NK-92 treated with Interleukin-12 subunit alpha and Interleukin-12 subunit beta, amount 100 ng/mL, for 24 hours (cell line): ENCODE data around the gene REEP1.

ENCODE experiments used
- DNase-seq: peaks from one replicate; lab custom pipeline; 2025; lab: John Stamatoyannopoulos, UW

The REEP1 gene

DNA sequence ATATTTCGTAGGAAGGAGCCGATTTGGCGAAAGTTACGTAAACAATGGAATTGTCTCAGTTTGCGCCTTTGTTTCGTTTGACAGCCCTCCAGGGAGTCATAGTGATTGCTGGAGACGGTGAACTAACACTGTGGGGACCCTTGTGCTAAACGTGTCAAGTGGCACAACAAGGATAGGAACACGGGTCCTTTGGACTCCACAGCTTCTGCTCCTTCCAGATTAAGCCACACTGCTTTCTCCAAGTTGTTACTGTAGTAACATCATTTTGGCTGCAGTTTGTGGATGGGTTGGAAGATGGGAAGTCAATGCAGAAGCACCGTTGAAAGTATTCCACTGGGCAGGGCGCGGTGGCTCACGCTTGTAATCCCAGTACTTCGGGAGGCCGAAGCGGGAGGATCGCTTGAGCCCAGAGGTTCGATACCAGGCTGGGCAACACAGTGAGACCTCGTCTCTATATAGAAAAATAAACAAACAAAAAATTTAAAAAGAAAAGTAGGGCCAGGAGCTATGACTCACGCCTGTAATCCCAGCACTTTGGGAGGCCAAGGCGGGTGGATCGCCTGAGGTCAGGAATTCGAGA is 141.5 kb downstream of the REEP1 start:
- no peak for DNase-seq

DNA sequence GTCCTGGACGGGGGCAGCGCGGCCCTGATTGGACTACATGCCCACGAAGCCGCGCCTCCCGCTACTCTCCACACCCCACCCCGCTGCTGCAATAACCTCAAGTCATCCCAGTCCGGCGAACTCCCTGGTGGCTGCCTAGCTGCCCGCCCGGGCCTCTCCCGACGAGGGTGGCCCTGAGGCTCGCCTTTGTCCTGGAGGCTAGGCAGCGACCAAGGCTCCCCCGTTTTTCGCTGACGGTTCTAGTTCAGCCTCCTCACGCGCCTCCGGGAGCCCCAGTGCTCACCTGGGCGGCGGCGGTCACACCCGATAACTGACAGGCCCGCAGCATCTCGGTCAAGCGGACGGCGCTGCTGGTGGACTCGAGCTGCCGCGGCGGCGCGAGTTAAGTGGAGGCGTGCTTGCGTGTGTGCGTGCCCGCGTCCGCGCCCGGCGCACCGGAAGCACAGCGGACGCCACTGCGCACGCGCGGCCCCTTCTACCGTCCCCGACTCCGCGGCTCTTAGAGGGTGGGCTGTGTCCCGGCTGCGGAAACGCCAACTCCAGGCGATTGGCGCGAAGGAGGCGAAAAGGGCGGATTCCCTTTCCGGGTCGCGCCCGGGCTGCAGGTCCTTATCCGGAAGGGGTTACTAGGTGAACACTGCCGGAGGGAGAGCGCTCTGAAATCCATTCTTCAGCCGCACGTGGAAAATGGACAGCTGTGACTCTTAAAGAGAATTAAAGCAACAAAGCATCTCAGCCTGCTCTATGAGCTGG is 142.2 kb downstream of the REEP1 start, which contains the start of gene IMMT:
Gene IMMT, minus strand, starts transcription at position 408 of the 753 bp plus-strand sequence. Its CDS starts 80 bp downstream, at position 328.
- DNase-seq: peak; percentile 95

DNA sequence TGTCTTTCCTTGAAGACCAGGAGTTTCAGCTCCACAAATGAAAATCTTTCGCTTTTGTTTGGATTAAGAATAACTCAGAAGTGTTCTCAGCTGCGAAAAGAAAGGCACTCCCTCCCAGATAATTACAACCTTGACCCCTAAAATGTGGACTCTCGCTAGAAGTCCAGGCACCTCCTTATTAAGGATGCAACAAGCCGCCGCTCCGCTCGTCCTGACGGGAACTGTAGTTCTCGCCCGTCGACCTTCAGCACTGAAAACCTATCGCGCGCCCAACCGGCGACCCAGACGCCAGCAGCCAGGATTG is 142.7 kb downstream of the REEP1 start:
- no peak for DNase-seq

DNA sequence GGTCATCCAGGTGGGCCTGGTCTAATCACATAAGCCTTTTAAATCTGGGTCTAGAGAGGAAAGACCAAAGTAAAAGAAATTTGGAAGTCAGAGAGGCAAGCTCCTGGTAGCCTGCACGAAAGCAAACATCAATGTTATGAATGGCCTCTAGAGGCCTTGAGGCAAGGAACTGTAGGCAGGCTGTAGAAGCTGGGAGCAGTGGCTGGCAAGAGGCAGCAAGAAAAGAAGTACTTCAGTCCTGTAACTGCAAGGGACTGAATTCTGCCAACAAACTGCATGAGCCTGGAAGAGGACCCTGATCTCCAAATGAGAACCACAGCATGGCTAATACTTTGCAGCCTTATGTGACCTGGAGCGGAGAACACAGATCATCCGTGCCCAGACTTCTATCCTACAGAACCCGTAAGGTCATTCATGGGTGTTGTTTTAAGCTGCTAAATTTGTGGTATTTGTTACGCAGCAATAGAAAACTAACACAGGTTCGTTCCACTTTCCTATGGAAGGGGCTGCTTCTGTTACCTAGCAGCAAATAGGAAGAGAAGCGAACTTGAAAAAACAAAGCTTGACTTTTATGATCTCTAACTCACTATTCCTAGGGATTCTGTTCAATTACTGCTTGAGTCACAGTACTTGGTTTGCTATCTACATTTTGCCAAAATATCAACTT is 143.4 kb downstream of the REEP1 start:
- DNase-seq: no peak

DNA sequence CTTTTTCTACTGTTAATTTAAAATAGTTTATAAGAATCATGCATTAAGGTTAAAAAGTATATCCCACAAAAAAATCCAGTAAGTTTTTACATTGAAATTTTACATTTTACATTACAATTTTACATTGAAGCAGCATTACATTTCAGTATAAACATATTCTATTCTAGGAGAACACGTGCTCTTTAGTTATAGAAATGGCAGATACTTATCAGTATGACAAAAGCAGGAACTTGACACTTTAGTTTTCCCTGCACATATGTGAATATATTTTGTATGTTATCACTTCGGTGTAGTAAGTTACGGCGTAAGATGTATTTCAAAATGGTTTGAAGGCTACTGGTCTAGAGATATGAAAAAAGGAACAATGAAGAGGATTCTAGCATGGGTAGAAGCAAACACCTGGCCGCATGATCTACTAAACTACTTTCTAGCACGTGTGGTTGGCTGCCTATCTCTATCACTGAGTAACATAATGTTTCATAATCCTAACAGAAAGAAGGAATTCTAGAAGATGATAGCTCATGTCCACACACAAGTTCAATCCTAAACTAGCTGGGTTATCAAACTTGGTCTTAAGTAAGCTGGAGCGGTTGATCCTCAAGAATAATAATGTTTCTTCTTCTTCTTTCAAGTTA is 147.5 kb downstream of the REEP1 start:
- DNase-seq: no peak

DNA sequence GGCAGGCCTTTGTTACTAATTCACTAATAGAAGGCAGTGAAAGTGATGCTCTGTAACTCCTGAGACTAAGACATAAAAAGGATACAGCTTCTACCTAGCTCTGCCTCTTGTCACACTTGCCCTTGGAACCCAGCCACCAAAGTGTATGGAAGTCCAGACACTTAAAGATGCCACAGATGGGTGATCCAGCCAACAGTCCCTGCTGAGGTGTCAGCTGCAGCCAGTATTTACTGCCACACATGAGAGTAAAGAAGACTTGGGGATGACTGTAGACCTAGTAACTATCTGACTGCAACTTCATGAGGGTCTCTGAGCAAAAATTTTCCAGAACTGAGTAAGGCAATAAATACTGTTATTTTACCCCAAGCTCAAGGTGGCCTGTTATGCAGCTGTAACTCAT is 151.0 kb downstream of the REEP1 start:
- DNase-seq: no peak

DNA sequence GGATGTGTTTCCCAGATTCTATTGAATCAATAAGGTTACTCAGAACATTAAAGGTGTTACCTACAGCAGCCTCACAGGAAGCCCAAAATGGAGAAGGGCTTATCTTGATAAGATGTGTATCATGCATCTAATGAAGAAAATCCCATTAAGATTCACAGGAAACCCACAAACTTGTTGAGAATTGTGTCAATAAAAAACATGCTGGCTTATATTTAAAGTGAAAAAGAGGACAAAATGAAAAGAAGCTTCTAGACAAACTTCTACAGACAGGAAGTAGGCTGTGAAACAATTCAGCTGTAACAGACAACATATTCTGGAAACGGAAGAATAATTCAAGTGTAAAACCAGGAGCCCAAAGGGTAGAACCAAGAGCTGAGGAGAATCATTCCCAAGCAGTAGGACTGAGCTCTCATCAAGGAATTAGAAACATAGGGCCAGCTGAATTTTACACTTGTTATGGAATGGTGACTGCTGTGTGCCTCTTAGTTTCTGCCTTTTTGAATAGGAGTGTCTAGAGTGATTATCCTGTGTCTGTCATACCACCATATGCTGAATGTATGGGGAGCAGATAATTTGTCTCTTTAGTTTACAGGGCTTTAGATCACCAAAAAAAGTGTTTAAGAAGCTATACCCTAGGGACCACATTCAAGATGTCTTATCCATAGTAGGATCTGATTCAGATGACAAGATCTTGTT is 151.8 kb downstream of the REEP1 start:
- no peak for DNase-seq

DNA sequence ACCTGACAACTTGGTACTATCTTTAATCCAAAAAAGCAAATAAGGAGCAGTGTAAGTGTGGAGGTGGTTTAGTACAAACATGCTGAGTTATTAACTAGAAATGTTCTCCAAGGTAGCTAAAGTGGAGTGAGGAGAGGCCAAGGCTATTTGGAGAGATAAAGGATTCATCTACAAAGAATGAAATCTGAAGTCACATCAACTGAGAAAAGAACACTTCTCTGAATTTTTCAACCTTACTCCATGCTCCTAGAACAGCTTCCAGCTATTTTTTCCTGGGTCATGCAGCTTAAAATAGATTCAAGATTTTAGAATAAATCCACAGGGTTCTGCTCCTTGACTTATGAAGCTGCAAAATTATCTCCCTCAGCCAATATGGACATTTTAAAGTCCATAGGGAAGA is 160.8 kb downstream of the REEP1 start:
- DNase-seq: no peak

DNA sequence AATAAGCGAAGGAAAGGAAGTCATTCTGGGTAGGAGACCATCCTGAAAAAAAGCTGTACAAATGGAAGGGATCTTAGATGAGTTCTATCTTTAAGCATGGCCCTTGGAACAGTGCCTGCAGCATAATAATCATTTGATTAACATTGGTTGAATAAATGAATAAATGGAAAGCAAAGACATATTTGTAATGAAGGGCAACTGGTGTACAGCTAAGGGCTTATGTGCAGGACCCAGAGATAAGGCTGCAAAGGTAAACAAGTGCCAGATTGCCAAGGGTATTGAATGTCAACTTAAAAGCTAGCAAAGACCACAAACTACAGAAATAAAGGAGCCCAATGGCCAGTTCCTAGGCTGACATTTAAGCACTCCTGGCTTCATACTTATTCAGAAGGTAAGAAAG is 161.6 kb downstream of the REEP1 start:
- DNase-seq: no peak

DNA sequence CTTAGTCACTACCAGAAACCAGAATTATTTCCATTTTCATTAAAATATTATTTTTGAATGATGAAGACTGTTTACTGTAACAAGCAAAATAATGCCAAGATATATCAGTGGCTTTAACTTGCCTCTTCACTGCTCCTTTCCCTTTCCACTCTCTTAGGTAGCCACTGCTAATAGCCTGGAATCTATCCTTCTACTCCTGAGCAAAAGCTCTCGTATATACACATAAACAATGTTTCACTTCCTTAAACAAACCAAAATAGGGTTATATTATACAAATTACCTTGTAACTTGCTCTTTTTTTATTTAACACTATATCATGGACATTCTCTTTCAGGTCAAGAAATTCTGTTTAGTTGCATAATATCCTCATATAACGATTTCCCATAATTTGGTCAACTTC is 163.0 kb downstream of the REEP1 start:
- no peak for DNase-seq

DNA sequence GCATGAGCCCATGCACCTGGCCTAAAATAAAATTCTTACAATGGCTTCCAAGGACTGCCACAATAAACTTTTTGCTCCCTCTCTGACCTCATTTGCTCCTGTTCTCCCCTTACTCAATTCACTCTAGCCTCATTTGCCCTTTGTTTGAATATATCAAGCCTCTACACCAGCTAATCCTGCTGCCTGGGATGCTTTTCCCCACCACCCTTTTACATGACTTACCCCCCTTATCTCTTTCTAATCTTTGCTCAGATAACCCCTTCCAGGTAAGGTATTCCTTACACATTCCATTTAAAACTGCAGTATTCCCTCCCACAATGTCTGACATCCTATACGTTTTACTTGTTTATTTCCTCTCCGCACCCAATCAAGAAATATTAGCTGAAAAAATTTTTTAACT is 164.8 kb downstream of the REEP1 start:
- no peak for DNase-seq

DNA sequence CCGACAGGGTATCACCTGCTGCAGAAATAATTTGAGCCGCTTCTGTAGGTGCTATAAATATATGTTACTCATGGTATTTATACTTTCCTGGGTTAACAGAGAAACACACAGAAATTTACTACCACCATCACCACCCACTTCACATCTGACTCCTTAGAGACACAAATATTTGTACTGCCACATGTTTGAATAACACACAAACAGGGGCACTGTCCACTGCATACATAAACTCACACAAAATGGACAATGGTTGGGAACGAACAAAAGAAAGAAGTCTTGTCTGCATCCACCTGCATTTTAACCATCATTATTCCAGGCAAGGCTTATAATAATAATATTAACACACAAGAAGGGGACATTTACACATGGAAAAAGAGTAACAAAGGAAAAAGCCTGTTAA is 166.1 kb downstream of the REEP1 start:
- no peak for DNase-seq

DNA sequence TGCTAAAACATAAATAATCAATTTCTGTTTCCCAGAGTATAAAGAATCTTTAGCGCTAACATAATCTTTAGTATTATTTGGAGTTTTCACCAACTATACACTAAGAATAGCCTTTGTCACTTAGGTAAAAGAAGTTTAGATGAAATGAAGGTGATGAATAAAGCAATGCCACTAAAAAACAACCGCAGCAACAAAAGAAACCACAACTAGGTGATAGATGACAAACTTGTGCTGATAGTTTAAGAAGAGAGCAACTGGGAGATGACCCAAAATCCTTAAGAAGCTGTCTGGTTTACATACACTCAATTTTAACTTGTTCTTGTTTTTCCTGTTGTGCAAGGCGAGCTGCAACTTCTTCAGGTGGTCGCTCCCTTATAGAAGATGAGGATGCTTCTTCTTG is 167.0 kb downstream of the REEP1 start:
- DNase-seq: no peak
